HepG2 (cell line): ENCODE data around the gene ABHD1. TPM values are rescaled to one million over a fixed set of nuclear protein-coding genes. Genes with fewer than 3 reads are reported as not detected.

Experiments
- ATAC-seq: fragments of 200-7000 bp; cut with Tn5 transposase; 3 replicates; pipeline ENCODE4 v1.9.1; 2020; ENCODE audit warnings: mild to moderate bottlenecking, moderate library complexity
- BruUV-seq: library from RNA; stranded (reverse); fragments of 400-500 nt; replicated peaks from 2 replicates; lab custom pipeline; 2021; lab: Mats Ljungman, UMichigan
- CTCF ChIA-PET: fragments of 300-600 bp; formaldehyde crosslinking; extraction: SDS; loops from one replicate; lab custom pipeline; 2021; ENCODE audit warnings: low total read pairs, inconsistent platforms, low intra/inter-chr PET ratio; lab: Yijun Ruan, JAX
- POLR2A ChIA-PET: fragments of 350-600 bp; sonication (Branson Sonifier 250); formaldehyde crosslinking; loops from one replicate; lab custom pipeline; 2020; ENCODE audit warnings: antibody characterized with exemption, inconsistent platforms; lab: Yijun Ruan, JAX
- DNase-seq: peaks from one replicate; pipeline ENCODE4 v3.0.0-alpha.2; 2015; ENCODE audit warnings: low spot score
- FAIRE-seq: peaks from 3 replicates; lab custom pipeline; 2011; peaks lifted over from hg19 to GRCh38; lab: Jason Lieb, UNC
- H2AFZ ChIP-seq: one replicate; pipeline ENCODE4 v1.6.1; 2011; ENCODE audit warnings: low read length, inconsistent platforms
- H3K27ac ChIP-seq: fragments of 300-600 bp; 3 replicates; pipeline ENCODE4 v1.8.0; 2011; ENCODE audit warnings: mixed run types, mild to moderate bottlenecking, mixed read lengths, low read length, inconsistent platforms; ENCODE audit not compliant: insufficient read depth; ENCODE audit errors: extremely low read length
- H3K27me3 ChIP-seq, 2 experiments: fragments of 200-600 bp in 1 of 2; 2 replicates in 1 of 2; 3 replicates in 1 of 2; pipeline versions ENCODE4 v1.6.0 to v1.8.0; 2011; ENCODE audit warnings: low read length in 2 of 2, mild to moderate bottlenecking in 2 of 2, moderate library complexity in 2 of 2, inconsistent platforms in 1 of 2; ENCODE audit not compliant: insufficient read depth in 2 of 2, control insufficient read depth in 1 of 2
- H3K36me3 ChIP-seq, 2 experiments: fragments of 200-600 bp in 1 of 2; replicated peaks in 1 of 2; 2 replicates in 1 of 2; 3 replicates in 1 of 2; pipeline versions ENCODE4 v1.5.1 to v1.8.0; 2011; ENCODE audit warnings: low read length in 2 of 2, inconsistent platforms in 1 of 2; ENCODE audit not compliant: insufficient read depth in 2 of 2, control insufficient read depth in 1 of 2
- H3K4me1 ChIP-seq: 2 replicates; pipeline ENCODE4 v1.5.1; 2012; ENCODE audit warnings: low read length, inconsistent platforms; ENCODE audit not compliant: insufficient read depth
- H3K4me2 ChIP-seq: 2 replicates; pipeline ENCODE4 v1.6.0; 2011; ENCODE audit warnings: low read depth, low read length, inconsistent platforms
- H3K4me3 ChIP-seq, 3 experiments: fragments of 200-600 bp in 1 of 3; sonication (generic), shearing (Covaris generic) in 1 of 3; replicated peaks in 1 of 3; 2 replicates each; pipeline ENCODE4 v1.5.1; 2011 to 2016; ENCODE audit warnings: low read length in 3 of 3, inconsistent platforms in 2 of 3, low read depth in 2 of 3, mild to moderate bottlenecking in 2 of 3, control low read depth in 1 of 3, mixed read lengths in 1 of 3; ENCODE audit not compliant: insufficient read depth in 1 of 3
- H3K79me2 ChIP-seq: one replicate; pipeline ENCODE4 v1.6.1; 2011; ENCODE audit warnings: low read length, inconsistent platforms; ENCODE audit not compliant: insufficient read depth
- H3K9ac ChIP-seq: 2 replicates; pipeline ENCODE4 v1.6.0; 2011; ENCODE audit warnings: mild to moderate bottlenecking, low read depth, low read length, inconsistent platforms; ENCODE audit not compliant: insufficient read depth
- H3K9me3 ChIP-seq: 2 replicates; pipeline ENCODE4 v1.5.1; 2012; ENCODE audit warnings: mild to moderate bottlenecking, low read length
- H4K20me1 ChIP-seq: 2 replicates; pipeline ENCODE4 v1.6.0; 2011; ENCODE audit warnings: inconsistent platforms, mild to moderate bottlenecking, low read length, moderate library complexity; ENCODE audit not compliant: insufficient read depth
- GTF3A ChIP-seq: sonication (generic); formaldehyde crosslinking; conservative IDR thresholded peaks from 2 replicates; pipeline ENCODE4 v1.4.0; 2020; ENCODE audit warnings: mild to moderate bottlenecking, missing genetic modification reagents
- HIVEP1 ChIP-seq: sonication (generic); formaldehyde crosslinking; IDR thresholded peaks from 2 replicates; pipeline ENCODE4 v1.4.0; 2020; ENCODE audit warnings: mild to moderate bottlenecking, missing genetic modification reagents
- KMT2A ChIP-seq: sonication (generic); formaldehyde crosslinking; IDR thresholded peaks from 2 replicates; pipeline ENCODE4 v1.4.0; 2020; ENCODE audit warnings: missing genetic modification reagents
- NRL ChIP-seq: sonication (generic); formaldehyde crosslinking; IDR thresholded peaks from 2 replicates; pipeline ENCODE4 v1.5.0; 2020; ENCODE audit warnings: missing genetic modification reagents, mild to moderate bottlenecking, moderate library complexity, borderline replicate concordance
- POLR2AphosphoS5 ChIP-seq: IDR thresholded peaks from 2 replicates; pipeline ENCODE4 v1.6.1; 2012; ENCODE audit warnings: low read depth, low read length
- SOX6 ChIP-seq, 2 experiments: fragments of 450-650 bp in 1 of 2; sonication (generic) in 1 of 2; formaldehyde crosslinking in 1 of 2; IDR thresholded peaks; 2 replicates each; pipeline versions ENCODE4 v1.4.0 to v1.6.1; 2017 to 2020; ENCODE audit warnings: antibody characterized with exemption in 1 of 2, mild to moderate bottlenecking in 1 of 2, missing genetic modification reagents in 1 of 2
- ZNF607 ChIP-seq: sonication (generic); formaldehyde crosslinking; IDR thresholded peaks from 2 replicates; pipeline ENCODE4 v1.5.1; 2020; ENCODE audit warnings: missing genetic modification reagents, mild to moderate bottlenecking, borderline replicate concordance
- ZNF644 ChIP-seq: IDR thresholded peaks from 2 replicates; pipeline ENCODE4 v1.6.1; 2016; ENCODE audit warnings: low read depth
- ZNF747 ChIP-seq: sonication (generic); formaldehyde crosslinking; IDR thresholded peaks from 2 replicates; pipeline ENCODE4 v1.8.1; 2023; ENCODE audit warnings: missing genetic modification reagents, mild to moderate bottlenecking, borderline replicate concordance
- WGBS: methylation state at CpG from one replicate; pipeline ENCODE4 v1.1.6; 2017; ENCODE audit warnings: low lambda C conversion rate; 5-methylcytosine and 5-hydroxymethylcytosine counted together
- in situ Hi-C: cut with HindIII; loops from 2 replicates; pipeline ENCODE4 v1.10.0; 2017; ENCODE audit warnings: low pct_unique_long_range_greater_than_20kb; ENCODE audit not compliant: extremely low pct_ligation_motif_present
- intact Hi-C: fragments of 100-400 bp; cut with micrococcal nuclease; formaldehyde crosslinking; loops from one replicate; pipeline ENCODE4 v1.10.0; 2022; ENCODE audit not compliant: unreplicated experiment
- polyA plus RNA-seq, 8 experiments: library from polyadenylated mRNA; depleted of rRNA in 3 of 8; stranded (reverse) in 7 of 8; unstranded in 1 of 8; fragments of >200 nt; fragmentation: Illumina TruSeq in 4 of 8; extraction: Trizol in 4 of 8; gene quantifications; 2 replicates each; pipeline versions ENCODE4 v1.2.1 to v1.2.3, GENCODE V29; 2011 to 2016; ENCODE audit warnings: low read depth in 4 of 8, missing spikeins in 1 of 8, mixed read lengths in 1 of 8; ENCODE audit not compliant: insufficient read depth in 1 of 8
- total RNA-seq, 5 experiments: library from RNA; depleted of rRNA; stranded (reverse); fragments of >200 nt; fragmentation: Illumina TruSeq; extraction: Trizol; gene quantifications; 2 replicates each; pipeline ENCODE4 v1.2.3, GENCODE V29; 2016; ENCODE audit warnings: low read depth in 1 of 5
- TF ChIP-seq, protein P1 (sequence below): IDR thresholded peaks from 2 replicates; pipeline ENCODE4 v1.4.0; 2020; ENCODE audit warnings: mild to moderate bottlenecking, missing genetic modification reagents

Gene ABHD1
- total and polyA plus RNA-seq, 2 of the 13 experiments (the other 11 are each of a cell fraction or from before 2014, with no cell fraction given): 0.04 to 0.81 TPM

DNA sequence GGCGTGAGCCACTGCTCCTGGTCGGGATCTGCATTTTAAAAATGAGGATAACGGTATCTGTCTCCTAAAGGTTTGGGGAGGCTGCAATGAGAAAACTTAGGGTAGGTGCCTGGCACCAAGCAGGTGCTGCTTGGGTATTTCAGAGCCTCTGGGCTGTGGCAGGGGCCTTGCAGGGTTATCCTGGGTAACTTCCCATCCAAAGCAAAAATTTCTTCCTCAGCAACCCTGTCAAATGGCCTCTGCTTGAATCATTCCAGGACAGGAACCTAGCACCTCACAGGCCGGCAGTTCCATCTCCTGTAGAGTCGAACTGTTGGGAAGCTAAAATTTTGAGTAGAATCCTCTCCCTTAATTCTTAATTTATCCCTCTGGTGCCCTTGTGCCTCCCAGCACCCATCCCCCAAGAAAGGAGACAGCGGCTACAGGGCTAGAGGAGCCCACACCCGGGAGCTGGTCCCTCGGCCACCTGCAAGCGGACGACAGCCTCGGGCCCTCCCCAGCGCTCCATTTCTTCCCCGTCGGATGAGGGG lies 5.6 kb upstream of the ABHD1 start:
- DNase-seq (no peak), FAIRE-seq (no peak), ATAC-seq (peak; percentile 16)
- 33% methylated on average over 14 of the region's 14 CpGs for WGBS
- Histone ChIP-seq H3K27me3 (peaks cover 2 to 40% of the 10 kb centered on the region in 2 experiments; a peak in 4 of 5 replicates), H3K9me3 (no peaks in the 10 kb centered on the region), H3K79me2 (no peaks in the 10 kb centered on the region), H3K4me3 (peak overlapping the region; percentile 53 to 82 (median 60)), H3K9ac (peak overlapping the region; percentile 70), H2AFZ (no peak overlapping the region), H3K4me1 (peaks cover 58% of the 10 kb centered on the region), H3K27ac (no peak overlapping the region), H3K36me3 (no peaks in the 10 kb centered on the region), H4K20me1 (no peaks in the 10 kb centered on the region), H3K4me2 (peak overlapping the region; percentile 92)
- intact Hi-C loops (loop anchor here (5.0 kb wide), 1 partner anchor 74 kb away; no protein-coding TSS in a partner anchor), in situ Hi-C loops (no loop called here)
- no TSS peak for BruUV-seq
- ChIA-PET POLR2A (interaction anchor here (0.7 to 1.7 kb wide), 5 partner anchors 10 to 94 kb away, joined by 3 to 11 read pairs (median 5); partner anchors contain the start of genes ATRAID, PREB and SLC5A6), CTCF (no interaction called here)
- no peak for TF ChIP-seq ZNF747 (CRISPR knock-in tag)
- TF ChIP-seq ZNF607: 0 out of 2 replicates have a peak, but pooled peaks have one; percentile 3
- TF ChIP-seq HIVEP1 (CRISPR knock-in tag): peak; percentile 43; the same call in 1 of the 2 replicates
- no peak for TF ChIP-seq POLR2AphosphoS5
- no peak for TF ChIP-seq SOX6 (IDR thresholded peaks at IDR 0.05)
- TF ChIP-seq SOX6 (CRISPR knock-in tag; IDR thresholded peaks at IDR 0.05): peak; percentile 41; the same call in 1 of the 2 replicates
- TF ChIP-seq, protein P1, sequence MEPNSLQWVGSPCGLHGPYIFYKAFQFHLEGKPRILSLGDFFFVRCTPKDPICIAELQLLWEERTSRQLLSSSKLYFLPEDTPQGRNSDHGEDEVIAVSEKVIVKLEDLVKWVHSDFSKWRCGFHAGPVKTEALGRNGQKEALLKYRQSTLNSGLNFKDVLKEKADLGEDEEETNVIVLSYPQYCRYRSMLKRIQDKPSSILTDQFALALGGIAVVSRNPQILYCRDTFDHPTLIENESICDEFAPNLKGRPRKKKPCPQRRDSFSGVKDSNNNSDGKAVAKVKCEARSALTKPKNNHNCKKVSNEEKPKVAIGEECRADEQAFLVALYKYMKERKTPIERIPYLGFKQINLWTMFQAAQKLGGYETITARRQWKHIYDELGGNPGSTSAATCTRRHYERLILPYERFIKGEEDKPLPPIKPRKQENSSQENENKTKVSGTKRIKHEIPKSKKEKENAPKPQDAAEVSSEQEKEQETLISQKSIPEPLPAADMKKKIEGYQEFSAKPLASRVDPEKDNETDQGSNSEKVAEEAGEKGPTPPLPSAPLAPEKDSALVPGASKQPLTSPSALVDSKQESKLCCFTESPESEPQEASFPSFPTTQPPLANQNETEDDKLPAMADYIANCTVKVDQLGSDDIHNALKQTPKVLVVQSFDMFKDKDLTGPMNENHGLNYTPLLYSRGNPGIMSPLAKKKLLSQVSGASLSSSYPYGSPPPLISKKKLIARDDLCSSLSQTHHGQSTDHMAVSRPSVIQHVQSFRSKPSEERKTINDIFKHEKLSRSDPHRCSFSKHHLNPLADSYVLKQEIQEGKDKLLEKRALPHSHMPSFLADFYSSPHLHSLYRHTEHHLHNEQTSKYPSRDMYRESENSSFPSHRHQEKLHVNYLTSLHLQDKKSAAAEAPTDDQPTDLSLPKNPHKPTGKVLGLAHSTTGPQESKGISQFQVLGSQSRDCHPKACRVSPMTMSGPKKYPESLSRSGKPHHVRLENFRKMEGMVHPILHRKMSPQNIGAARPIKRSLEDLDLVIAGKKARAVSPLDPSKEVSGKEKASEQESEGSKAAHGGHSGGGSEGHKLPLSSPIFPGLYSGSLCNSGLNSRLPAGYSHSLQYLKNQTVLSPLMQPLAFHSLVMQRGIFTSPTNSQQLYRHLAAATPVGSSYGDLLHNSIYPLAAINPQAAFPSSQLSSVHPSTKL: 0 out of 2 replicates have a peak, but pooled peaks have one; percentile 13
- no peak for TF ChIP-seq ZNF644
- 0 out of 2 replicates have a peak, but pooled peaks have one; percentile 67 for TF ChIP-seq KMT2A (CRISPR knock-in tag)
- TF ChIP-seq NRL (CRISPR knock-in tag): peak; percentile 7; the same call in 1 of the 2 replicates
- no peak for TF ChIP-seq GTF3A (CRISPR knock-in tag)
